Activated naive CD8-positive, alpha-beta T cell treated with anti-CD3 and anti-CD28 coated beads, Interleukin-2, amount 50 U/mL, for 16 hours (primary cell): ENCODE measurements around the gene CMBL.
"Not testable (repeated sequence)": the region's sequence is repeated elsewhere in the genome, so short reads cannot be mapped to it uniquely, and the experiment has no call there.

Source experiments
- DNase-seq: peaks from one replicate; pipeline ENCODE4 v3.0.0-alpha.2; 2020; ENCODE audit warnings: low read depth, low spot score

CMBL gene

DNA sequence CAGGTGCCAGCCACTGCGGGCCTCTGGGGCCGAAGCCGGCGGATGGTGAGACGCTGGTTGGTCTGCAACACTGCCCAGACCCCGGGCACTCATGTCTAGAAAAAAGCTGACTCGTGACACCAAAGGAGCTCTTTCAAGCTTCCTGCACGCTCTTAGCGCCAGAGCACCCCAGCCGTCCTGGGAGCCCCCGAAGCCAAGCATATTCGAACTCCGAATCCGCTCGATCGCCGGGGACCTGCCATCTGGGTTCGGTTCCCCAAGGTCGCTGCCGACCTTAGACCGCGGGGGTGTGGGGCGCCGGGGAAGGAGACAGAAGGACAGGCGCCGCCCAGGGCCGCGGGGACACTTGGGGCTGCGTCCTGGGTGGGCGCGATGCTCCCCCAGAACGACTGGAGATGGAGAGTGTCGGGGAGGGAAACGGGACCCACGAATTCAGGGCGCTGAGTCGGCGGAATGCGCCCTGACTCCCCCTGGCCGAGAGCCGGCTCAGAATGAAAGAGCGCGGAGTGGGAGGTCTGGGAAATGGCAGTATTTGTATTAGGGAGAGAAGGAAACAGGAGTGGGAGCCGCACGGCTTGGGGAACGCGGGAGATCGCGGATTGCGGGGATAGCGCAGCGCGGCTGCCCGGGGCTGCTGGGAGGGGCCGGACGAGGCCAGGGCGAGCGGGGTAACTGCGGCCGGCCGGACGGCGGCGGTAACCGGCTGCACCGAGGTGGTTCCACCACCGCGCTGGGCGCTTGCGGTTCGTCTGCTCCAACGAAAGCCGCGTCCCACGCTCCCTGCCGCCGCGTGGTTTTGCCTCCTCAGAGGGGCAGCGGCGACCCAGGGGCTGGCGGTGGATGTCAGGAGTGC, 25.7 kb upstream of the CMBL start:
- DNase-seq: no peak

- DNase-seq: no peak
Measured at GRCh38 chr5:10332301-10332700, 24.6 kb upstream of the CMBL start.

DNA sequence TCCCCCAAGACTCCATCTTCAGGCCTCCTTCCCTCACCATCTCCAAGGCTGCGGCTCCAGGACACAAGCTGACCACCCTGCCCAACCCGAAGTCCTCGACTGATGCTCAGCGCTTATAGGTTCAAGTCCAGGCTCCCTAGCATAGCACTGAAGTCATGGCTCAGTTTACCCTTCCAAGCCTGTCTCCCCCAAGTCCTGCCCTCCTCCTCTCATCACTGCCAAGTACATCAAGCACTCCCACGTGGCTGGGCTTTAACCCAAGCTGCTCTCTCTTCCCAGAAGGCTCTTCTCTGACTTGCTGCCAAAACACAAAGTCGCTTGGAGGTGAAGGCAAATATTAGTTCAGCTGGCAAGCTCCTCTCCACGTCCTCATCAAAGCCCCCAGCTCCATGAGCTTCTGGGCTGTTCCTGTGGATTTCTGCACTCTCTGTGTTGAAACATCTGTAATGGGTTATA, 23.7 kb upstream of the CMBL start:
- DNase-seq: no peak

- DNase-seq: no peak
Measured at GRCh38 chr5:10330511-10331230, 23.0 kb upstream of the CMBL start.

GRCh38 chr5:10329820-10330481, 22.2 kb upstream of the CMBL start:
- DNase-seq: no peak

- no peak for DNase-seq
Measured at GRCh38 chr5:10329446-10329819, 21.7 kb upstream of the CMBL start.

DNA sequence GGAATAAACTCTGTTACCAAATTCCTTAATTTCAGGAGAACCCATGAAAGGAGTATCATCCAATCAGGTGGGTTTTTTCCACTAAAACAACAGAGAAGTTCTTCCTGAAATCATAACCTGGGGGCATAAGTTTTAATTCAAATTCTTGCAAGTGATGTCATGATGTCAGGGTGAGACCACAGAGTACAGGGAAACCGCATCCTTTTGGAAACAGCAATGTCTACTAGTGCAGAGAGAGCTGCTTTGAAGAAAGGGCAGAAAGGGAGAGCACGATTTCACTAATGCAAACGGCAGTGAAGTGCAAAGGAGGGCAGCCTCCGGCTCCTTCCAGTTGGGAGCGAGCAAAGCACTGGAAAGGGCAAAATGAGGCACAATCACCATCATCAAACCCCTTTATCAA, 20.6 kb upstream of the CMBL start:
- DNase-seq: no peak

- DNase-seq: no peak
Measured at GRCh38 chr5:10324518-10325370, 17.0 kb upstream of the CMBL start.

GRCh38 chr5:10323588-10324488, 16.1 kb upstream of the CMBL start:
- no peak for DNase-seq

GRCh38 chr5:10321882-10322281, 14.2 kb upstream of the CMBL start:
- DNase-seq: no peak

- no peak for DNase-seq
Measured at GRCh38 chr5:10320793-10321192, 13.1 kb upstream of the CMBL start.

DNA sequence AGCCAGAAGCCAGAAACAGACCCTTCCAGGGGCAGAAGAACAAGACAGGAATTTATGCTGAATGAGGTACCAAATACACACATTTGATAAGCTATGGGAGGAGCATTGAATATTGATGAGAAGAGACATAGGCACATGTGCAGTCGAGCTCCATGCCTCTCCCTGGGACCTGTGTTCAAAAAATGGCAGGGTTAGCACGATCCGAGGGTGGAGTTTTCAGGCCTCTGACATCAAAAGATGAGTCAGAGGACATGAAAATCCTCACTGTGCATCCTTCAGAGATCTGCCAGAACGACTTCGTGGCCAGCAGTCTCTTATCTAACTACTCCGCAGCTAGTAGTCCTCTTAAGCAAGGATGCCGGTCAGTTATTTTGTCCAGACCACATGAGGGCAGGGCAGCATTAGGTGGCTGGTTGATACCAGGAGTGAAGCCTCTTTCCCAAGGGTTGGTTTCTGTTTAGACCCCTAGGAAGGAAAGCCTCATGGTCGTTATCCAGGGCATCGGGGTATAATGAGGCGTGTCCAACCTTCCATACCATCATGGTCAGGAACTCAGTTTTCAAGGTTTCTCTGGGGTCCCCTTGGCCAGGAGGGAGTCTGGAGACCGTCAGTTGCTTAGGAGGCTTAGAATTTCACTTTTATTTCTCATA, 11.6 kb upstream of the CMBL start:
- DNase-seq: no peak

DNA sequence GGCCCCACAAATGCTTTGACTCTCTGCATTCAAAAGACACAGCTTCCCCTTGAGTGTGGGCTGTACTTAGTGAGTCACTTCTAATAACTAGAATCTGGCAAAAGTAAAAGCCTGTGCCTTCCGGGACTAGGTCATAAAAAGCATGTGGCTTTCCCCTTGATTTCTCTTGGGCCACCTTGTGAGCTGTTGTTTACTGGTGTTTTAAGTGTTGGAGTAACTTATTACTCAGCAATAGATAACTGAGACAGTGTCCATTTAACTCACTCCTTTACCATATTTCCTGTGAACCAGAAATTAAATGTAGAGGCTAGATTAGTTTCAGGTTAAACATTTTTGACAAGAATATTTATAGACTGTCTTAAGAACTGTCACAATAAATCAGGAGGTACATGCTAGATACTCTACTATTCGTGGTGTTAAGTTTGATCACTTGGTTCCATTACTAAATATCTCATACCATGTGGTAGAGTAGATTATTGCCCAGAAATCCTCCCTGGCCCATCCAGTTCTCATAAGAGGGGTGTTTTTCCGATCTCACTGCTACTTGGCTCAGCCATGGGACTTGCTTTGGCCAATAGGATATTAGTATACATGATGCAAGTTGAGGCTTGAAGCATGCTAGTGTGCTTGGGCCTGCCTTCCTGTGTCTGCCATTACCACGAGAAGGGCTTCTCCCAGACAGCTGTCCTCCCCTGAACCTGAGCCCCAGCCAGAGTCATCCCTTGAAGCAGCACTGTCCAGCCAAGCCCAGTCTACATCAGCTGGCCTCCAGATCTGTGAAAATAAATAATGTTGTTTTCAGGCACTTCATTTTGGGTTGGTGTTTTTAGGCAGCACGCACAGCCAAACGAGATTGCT, 10.4 kb upstream of the CMBL start:
- DNase-seq: no peak

DNA sequence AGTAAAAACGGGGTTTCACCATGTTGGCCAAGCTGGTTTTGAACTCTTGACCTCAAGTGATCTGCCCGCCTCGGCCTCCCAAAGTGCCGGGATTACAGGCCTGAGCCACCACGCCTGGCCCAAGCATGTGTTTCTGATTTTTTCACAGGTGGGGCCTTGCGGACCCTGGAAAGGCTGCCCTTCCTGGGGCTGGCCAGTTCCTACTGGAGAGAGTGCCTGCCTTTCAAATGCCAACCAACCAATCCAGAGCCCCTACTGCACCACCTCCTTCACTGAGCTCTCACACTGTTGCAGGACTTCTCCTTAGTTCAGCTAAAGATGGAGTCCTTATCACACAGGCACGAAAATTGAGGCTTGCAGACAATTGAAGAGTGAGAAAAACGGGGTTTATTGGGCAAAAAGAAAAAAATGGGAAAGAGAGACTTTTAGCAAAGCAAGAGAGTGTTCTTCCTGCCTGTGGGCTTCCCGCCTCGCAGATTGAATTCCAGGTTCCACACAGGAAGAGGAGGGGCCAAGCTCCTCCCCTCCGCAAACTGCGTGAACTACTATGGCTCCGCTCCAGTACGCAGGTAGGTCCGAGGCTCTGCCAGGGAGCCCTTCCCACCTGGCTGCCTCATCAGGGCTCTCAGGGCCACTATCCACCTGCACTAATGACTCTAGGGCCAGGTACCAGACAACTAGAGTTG, 8.3 kb upstream of the CMBL start:
- no peak for DNase-seq

DNA sequence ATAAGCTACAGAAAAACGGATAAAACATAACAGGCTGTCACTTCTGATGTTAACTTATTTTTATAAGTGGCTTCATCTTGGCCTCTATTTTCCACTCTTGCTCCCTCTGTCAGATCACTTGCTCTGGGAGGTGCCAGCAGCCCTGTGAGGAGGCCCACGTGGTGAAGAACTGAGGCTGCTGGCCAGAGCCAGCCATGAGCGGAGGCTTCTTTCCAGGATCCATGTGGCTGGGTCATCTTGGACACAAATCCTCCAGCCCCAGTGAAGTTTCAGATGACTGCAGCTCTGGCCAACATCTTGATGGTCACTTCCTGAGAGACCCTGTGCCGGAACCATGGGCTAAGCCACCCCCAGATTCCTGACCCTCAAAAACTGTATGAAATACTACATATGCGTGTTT, 7.5 kb upstream of the CMBL start:
- no peak for DNase-seq

- no peak for DNase-seq
Measured at GRCh38 chr5:10311595-10312425, 4.1 kb upstream of the CMBL start.

DNA sequence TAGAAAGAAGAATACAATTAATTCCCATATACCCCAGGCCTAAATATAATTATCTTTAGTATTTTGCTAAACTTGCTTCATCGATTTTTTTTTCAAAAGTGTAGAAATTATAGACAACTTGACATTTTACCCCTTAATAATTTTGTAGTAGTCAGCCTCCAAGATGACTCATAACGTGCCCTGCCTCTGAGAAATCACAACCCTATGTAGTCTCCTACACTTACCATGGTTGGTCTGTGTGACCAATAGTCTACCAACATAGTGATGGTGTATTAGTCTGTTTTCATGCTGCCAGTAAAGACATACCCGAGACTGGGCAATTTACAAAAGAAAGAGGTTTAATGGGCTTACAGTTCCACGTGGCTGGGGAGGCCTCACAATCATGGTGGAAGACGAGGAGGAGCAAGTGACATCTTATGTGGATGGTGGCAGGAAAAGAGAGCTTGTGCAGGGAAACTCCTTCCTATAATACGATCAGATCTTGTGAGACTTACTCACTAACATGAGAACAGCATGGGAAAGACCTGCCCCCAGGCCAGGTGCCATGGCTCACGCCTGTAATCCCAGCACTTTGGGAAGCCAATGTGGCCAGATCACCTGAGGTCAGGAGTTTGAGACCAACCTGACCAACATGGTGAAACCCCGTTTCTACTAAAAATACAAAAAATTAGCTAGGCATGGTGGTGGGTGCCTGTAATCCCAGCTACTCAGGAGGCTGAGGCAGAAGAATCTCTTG, 3.3 kb upstream of the CMBL start:
- DNase-seq: not testable (repeated sequence)
